HT-29 (cell line): ENCODE data around the gene HORMAD1. TPM values are rescaled to one million over a fixed set of nuclear protein-coding genes. Genes with fewer than 3 reads are reported as not detected.

Experiments
- small RNA-seq: library from RNA; depleted of rRNA; stranded (forward); fragments of <200 nt; gene quantifications from one replicate; pipeline ENCODE3, GENCODE V24; 2014
- total RNA-seq: library from RNA; depleted of rRNA; stranded (reverse); fragments of >200 nt; shearing (Covaris generic); gene quantifications from 2 replicates; pipeline ENCODE4 v1.2.3, GENCODE V29; 2014; rRNA removed

HORMAD1 gene
- total RNA-seq, 1 experiment from 2014 or later, result not detected

Small RNA genes lying within 50 kb of the gene (small RNA-seq; reads per million reads assigned to genes)
- gene RNU6-1042P, result not detected

Other genes with a start within 250 kb of the HORMAD1 start
- gene TARS2, start 233.5 kb downstream of the HORMAD1 start, total RNA-seq, result 19.8 and 37.7 TPM in 2 replicates
- 3.2 and 7.4 TPM in 2 replicates for gene ECM1, start 212.8 kb downstream of the HORMAD1 start, total RNA-seq
- gene FALEC, start 205.1 kb downstream of the HORMAD1 start, total RNA-seq, result not detected in 2 replicates
- gene ADAMTSL4, start 171.5 kb downstream of the HORMAD1 start, total RNA-seq, result not detected in 2 replicates
- gene MCL1, start 141.3 kb downstream of the HORMAD1 start, total RNA-seq, result 329 and 338 TPM in 2 replicates
- 163 and 200 TPM in 2 replicates for gene ENSA, start 91.3 kb downstream of the HORMAD1 start, total RNA-seq
- 4.9 and 7.7 TPM in 2 replicates for gene GOLPH3L, start 23.7 kb downstream of the HORMAD1 start, total RNA-seq
- gene CTSS, start 44.9 kb upstream of the HORMAD1 start, total RNA-seq, result 5.8 and 10.0 TPM in 2 replicates
- gene CTSK, start 87.4 kb upstream of the HORMAD1 start, total RNA-seq, result 0.61 and 1.5 TPM in 2 replicates
- gene ARNT, start 155.7 kb upstream of the HORMAD1 start, total RNA-seq, result 11.7 and 11.9 TPM in 2 replicates
- gene CTXND2, start 166.2 kb upstream of the HORMAD1 start, total RNA-seq, result not detected in 2 replicates
- 23.6 and 29.2 TPM in 2 replicates for gene SETDB1, start 205.5 kb upstream of the HORMAD1 start, total RNA-seq